Measurements from ENCODE around the gene KCNK5.

KCNK5 gene

DNA sequence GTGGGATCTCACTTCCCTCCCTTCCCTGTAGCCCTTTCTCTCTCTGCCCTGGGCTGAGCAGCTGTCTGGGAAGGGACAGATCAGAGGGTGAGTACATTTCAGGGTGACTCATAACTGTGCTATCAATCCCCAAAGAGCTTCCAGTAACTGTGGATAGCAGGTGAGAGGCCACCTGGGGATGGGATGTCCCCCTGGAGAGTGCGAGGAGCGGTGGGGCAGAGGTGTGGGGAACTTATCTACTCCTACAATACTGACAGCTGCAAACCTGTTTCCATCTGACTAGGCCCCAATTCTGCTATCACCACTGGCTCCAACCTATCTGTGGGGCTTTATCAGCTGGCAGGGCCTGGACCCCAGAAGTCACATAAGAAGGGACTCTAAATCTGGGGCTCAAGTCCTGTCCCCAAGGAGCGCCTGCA lies 32.6 kb downstream of the KCNK5 start:
- no peak for FAIRE-seq

DNA sequence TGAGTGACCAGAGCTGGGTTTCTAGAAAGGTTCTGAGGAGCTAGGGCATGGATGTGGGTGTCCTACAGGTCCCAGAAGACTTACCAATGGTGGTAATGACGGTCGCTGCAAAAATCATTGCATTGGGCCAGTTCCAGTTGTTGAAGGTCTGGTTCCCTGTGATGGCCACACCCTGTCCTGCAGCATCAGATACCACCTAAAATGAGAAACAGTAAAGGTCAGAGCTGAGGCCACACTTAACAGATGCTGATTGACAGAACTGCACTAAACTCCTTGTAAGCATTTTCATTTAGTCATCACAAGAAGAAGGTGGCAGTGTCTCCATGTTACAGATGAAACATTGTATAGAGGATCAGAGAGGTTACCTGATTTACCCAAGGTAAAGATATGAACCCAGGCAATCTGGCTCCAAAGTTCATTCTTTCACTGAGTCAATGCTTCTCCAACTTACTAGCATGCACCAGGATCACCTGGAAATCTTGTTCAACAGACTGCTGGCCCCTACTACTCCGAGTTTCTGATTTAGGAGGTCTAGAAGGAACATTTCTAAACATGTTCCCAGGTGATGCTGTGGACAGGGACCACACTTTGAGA lies 33.4 kb downstream of the KCNK5 start:
- FAIRE-seq = no peak

DNA sequence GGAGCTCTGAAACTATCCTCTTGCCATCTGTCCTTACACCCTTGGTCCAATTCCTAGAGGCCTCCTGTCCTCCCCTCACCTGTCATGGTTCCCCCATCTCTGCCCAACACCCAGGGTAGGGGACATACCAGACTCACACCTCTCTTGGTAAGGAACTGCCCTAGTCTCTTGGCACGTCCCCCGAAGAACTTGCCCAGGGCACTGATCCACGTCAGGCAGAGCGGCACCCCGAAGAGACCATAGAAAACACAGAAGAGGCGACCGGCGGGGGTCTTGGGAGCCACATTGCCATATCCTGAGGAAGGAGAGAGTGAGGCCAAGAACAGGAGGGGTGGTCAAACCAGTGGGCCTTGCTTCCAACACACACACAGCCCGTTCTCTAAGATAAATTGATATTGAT lies 34.8 kb downstream of the KCNK5 start:
- no peak for FAIRE-seq

DNA sequence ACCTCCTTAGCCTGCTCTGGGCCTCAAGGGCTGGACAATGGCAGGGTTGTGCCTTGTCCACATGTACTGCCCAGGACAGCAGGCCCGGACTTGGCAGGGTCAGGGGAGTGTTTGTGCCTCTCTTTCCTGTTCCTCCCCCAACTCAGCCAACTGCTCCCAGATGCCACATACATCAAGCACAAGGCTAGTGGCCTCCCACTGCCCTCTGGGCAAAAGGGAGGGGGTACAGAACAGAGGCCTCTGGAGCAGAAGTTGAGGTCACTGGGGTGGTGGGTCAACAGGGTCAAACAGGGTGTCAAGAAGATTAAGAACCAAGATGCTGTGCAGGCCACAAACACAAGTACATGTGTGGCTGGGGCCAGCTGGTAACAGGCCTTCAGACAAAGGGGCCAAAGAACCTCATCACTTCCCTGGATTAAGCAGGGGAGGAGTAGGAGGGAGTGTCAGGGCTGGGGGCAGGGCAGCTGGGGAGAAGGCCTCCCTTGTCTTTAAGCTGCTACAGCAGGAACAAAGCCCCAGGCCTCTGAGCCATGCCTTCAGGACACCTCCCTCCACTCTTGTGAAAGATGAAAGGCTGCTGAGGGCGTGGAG lies 36.0 kb downstream of the KCNK5 start:
- FAIRE-seq = no peak

DNA sequence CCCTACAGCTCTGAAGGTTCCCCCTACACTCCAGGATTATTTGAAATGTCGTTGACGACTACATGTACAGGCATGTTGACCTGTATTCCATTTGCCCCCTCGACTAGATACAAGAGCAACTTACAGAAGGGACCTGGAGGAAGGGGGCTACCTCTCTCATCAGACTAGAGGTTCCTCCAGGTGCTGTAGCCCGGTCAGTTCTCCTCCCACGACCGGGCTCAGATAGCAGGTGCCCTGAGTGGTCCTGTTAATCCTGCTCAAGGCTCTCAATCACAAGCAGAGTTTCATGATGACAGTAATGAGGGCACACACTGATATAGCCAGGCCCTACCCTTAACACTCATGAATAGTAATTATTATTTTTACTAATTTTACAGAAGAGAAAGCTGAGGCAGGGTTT lies 36.5 kb downstream of the KCNK5 start:
- no peak for FAIRE-seq

DNA sequence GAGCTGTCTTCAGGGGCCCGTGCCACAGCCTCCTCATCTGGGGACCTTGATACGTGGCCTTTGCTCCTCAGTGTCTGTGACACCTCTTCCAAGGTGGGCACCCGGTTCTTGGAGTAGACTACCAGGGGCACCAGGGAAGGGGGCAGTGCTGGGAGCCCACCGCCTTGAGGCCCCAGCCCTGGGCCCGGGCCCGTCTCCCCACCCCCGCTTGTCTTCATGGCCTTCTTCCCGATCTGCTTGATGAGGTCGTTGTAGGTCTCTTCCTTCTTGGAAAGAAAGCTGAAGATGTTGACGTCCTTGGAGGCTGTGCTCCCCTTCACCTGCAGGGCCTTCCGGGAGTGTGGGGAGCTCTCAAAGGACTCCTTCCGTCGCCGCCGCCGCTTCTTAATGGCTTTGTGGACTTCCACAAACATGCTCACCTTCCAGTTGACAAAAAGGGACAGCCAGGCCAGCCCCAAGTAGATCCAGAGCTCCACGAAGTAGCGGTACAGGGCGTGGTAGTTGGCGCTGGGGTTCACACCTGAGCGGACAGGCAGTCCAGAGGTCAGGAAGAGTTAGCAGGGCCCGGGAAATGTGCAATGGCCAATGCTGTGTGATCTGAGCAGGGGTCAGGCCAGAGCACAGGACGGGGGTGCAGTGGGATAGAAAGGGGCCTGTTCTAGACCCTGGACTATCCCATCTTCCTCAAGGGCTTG lies 37.9 kb downstream of the KCNK5 start:
- no peak for FAIRE-seq

DNA sequence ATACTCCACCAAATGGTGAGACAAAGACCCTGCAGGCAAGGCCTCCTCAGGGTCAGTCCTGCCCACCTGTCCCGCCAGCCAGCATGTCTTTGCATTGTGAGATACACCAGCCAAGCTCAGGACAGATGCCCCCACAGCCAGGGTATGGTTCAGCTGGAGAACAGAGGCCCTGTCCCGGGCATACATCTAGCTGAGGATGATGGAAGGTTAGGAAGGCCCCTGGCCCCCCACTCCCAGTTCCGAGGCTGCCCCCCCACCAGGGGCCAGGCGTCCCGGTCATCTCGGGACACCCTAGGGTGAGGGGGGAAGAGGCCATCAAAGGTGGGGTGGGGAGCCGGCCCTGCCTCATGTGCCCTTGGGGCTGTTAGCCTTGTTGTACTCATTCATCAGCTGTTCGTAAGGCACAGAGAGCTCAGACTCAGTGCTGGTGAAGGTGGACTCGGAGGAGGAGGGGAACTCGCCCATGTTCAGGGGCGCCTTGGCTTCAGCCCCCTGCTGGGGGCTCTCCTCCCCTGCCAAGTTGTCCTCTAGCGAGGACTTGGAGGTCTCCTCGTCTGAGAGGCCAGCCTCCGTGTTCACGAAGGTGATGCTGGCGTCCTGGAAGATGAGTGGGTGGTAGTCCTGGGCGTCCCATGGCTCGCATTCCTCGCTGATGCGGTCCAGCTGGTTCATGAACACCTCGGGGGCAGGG lies 38.6 kb downstream of the KCNK5 start:
- no peak for FAIRE-seq

DNA sequence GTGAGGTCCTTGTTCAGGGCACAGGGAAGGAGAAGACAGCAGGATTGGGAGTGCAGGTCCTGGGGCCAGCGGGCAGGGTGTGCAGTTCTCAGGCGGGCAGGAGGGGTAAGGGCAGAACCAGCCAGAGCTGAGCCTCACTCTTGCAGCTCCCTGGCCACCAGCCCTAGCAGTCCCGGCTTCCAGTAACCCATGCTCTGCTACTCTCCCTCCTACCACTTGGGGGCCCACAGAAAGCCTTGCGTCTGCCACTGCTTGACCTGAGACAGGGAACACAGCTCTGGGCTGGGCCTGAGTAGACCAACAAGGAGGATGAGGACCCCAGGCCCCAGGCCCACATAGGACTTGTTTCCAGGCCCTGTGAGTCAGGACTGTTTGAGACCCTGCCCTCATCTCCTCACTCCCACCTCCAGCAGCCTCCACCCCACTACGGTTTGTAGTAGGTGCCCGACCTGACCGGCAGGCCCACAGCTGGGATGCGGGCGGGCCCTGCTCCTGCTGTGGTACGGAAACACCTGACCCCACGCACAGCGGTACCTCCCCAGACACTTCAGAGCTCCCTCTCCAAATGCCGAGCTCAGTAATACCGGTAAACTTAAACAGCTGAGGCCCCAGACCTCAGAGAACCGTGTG lies 39.2 kb downstream of the KCNK5 start:
- no peak for FAIRE-seq

DNA sequence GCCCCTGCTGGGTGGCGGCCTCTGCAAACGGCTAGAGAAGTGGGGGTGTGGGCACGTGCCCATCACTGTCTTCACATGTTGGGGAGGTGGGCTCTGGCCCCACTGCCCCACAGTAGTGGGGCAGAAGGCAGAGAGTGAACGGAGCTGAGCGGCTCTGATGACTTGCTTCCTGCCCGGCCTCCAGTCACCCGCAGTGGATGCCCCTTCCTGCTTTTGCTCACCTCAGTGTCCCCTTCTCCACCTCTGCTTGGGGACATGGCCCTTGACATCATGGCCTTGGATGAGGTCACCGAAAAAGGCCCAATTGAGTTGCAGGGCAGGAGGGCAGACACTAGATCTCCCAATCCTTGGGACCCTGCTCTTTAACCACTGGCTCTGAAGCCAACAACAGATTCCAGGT lies 40.1 kb downstream of the KCNK5 start:
- FAIRE-seq = no peak

DNA sequence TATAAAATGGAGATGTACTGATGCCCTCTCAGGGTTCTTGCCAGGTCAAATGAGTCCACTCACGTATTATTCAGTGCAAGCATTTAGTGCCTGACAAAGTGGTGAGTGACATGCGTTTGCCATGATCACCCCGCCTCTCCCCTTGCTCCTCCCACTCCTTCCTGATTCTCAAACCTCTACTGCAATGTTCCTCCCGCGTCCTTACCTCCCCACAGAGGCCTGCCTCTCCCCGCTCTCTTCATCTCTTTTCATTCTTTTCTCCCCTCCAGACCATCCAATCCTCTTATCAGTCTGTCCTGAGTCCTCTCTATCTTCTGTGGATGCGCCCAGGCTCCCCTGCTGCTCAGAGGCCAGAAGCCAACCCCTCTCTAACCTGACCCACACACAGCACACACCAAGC lies 40.7 kb downstream of the KCNK5 start:
- no peak for FAIRE-seq

DNA sequence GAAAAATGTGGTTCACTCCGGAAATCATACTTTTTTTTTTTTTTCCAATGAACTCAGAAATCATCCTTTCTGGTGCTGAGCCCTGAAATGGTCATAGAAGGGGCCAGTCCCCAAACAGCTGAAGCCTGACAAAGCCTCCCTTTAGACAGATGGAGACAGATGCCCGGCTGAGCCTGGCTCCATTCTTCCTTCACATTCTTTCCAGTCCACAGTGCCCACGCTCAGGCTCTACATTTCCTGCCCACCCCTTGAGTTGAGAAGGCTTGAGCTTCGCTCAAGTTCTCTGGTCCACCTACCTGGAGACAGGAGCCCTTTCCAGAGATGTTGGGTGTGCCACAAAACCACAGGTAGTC lies 41.2 kb downstream of the KCNK5 start:
- FAIRE-seq = no peak

DNA sequence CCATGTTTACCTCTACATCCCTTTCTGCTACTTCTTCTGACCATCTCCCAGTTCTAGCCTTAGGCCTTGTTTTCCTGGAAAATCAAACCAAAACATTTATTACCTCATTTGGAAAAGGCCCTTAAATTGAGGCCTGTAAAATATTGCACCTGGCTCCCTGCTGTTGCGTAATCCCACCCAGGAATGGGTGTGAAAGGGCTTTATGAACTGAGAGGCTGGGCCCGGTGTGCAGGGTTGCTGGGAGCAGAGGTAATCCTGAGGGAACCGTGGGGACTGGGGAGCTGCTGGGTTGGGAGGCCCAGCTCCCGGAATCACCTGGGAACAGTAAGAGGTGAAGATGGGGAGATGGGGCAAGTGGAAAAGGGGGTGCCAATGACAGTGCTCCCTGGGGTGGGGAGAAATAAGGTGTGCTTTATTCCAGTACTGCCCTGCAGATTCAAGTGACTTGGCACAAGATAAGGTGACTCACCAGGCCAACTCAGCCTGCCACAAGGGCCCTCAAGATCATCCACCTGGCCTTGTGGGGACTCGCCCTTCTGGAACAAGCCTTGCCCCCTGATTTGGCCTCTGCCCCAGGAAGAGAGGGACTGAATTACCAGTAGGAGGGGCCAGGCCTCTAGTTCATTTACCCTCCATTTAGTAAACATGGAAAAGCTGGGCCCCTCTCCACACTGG lies 44.2 kb downstream of the KCNK5 start:
- FAIRE-seq = no peak

DNA sequence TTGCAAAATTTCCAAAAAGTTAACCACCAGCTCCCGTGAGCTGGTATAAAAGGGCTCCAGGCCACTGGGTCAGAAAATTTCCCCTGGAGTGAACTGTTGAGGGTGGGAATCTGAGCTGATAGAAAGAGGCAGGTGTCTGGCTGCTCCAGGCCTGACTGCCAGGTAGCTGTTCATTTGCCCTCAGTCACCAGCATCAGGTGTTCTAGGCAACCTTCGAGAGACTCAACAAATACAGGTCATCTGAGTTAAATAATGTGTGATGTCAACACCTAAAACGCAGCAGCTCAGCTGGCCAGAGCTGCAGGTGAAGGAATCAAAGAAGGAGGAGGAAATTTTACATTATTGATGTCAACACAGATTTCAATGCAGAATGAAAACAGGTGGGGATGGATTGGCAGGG lies 46.7 kb downstream of the KCNK5 start:
- no peak for FAIRE-seq

DNA sequence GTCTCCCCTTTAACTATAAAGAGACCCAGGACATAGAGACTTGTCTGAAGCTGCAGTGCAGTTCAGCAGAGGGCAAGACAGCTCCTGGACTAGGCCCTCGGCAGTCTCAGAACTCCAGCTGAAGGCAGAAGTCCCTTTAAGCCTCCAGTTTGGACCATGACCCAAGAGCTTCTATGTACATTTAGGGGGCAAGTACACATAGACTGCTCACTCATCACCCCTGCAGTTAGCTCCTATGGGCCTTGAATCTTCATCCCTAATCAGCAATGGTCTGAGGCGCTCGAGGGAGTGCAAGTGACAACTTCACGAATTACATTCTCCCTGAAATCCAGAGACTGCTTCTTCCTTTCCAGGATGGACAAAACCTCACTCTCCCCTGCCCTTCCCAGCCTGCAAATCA lies 47.4 kb downstream of the KCNK5 start:
- FAIRE-seq = no peak

DNA sequence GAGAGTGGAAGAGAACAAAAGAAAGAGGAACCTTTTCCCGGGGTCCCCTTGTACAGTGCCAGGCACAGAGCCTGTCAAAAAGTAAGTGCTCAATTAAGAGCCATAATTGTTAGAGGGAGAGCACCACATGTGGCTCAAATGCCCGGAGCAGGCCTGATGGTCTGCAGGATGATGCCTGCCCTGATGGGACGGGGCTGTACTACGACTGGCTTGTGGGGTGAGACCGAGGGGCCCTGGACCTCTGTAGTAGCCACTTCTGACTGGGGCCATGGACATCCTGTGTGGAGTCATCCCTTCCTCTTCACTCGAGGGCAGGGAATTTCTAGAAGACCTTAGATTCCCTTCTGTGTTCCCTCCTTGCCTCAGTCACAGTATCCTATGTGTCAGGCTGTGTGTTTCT lies 47.9 kb downstream of the KCNK5 start:
- FAIRE-seq = no peak

DNA sequence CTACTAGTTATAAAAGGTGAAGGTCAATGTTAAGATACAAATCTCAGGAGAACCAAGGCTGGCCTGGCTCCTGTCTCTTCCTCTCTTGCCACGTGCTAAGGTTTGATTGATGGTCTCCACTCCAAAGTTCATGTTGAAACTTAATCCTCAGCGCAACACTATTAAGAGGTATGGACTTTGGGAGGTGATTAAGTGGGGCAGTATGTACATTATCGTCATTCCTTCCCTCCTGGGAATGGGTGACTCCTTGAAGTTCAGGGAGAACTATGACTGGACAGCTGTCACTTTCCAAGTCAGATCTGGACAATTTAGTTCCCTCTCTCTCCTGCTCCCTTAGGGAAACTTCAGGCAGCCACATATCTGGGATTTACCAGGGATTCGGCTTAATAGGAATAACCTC lies 50.5 kb downstream of the KCNK5 start:
- FAIRE-seq = no peak

DNA sequence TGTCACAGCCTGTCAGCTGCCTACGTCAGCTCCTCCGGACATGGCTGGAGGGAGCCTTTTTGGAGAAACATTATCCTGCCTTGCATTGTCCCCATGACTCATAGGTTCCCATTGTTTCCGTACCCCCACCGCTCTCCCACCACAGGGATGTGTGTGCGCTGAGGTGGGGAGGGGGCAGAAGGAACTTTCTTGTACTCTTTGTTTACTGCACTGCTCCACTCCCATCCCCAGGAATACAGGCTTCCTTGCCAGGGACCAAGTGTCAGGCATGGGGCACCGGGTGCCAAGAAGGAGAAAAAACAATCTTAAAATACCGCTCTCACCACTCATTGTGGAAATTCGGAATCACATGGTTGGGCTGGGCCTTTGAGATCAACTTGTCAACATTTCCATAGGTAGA lies 51.0 kb downstream of the KCNK5 start:
- no peak for FAIRE-seq

DNA sequence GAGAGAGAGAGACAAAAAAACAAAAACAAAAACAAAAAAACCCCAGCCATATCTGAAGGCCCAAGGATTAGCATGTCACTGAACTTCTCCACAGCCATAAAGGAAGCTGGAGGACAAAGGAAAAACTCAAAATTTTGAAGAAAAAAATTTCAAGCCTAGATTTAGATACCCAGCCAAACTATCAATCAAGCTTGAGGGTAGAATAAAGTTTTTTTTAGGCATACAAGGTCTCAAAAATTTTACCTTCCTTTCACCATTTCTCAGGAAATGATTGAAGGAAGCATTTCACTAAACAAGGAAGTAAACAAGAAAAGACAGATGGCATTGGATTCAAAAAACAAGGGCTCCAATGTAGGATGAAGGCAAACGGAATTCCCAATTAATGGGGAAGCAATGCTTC lies 52.1 kb downstream of the KCNK5 start:
- FAIRE-seq = no peak

DNA sequence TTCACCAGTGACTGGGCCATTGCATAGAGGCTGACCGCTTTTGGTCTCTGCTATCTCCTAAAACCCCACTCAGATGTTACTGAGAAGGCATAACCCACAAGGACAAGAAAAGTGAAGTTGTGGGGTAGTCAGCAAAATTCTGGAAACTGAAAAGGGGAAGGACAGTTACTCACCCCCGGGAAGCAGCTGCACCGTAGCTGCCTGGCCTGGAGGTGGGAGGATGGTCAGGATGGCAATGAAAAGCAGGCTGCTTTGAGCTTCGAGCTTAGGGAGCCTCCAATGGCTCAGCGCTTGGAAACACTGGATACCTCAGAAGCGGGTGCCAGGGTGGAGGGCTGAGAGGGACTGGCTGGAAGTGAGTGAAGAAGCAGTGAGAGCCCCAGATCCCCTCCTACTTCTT lies 56.0 kb downstream of the KCNK5 start:
- FAIRE-seq = no peak

DNA sequence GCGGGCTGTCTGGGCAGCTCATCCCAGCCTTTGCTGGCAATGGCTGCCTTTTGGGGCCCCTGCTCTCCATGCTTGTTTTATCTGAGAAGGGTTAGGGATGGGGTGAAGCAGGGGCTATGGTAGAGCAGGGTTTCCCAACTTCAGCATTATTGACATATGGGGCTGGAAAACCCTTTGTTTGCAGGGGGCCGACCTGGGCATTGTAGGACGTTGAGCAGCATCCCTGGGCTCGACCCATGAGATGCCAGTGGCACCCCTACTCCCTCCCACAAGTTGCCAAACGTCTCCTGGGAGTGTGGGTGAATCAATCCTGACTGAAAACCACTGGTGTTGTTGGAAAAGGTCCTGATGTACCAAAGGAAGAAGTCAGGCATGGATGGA lies 56.9 kb downstream of the KCNK5 start:
- FAIRE-seq = no peak

DNA sequence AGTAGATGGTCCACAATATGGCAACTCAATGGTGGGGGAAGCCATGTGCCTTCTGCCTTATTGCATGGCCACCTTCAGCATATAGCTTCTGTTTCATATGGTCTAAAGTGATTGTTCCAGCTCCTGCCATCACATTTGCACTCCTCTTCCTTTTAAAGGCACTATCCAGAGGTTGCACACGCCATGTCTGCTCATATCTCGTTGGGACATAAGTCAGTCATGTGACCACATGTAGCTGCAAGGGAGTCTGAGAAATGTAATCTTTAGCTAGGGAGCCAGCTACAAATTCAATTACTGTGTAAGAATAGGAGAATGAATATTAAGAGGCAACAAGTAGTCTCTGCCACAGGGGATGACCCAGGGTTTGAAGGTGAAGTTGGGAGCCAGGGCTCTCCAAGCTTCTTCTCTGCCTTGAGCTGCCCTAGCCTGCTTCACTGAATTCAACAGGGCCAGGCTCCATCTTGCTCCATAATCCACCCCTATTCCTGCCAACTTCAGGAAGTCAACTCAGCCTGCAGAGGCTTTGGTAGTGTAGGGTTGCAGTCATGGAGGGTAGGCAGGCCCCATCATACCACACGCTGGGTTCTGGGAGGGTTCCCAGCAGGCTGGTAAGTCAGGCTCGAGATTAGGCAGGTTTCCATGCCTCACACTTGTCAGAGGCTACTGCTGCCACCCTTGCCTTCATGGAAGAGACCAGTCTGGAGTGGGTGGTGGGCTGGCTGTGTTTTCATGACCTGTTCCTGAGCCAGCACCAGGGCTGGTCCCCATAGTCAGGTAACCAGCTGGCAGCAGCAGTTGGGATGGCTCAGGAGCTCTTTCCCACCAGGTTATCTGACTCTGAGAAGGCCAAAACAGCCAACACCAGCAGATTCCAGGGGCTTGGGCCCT lies 57.5 kb downstream of the KCNK5 start:
- no peak for FAIRE-seq

DNA sequence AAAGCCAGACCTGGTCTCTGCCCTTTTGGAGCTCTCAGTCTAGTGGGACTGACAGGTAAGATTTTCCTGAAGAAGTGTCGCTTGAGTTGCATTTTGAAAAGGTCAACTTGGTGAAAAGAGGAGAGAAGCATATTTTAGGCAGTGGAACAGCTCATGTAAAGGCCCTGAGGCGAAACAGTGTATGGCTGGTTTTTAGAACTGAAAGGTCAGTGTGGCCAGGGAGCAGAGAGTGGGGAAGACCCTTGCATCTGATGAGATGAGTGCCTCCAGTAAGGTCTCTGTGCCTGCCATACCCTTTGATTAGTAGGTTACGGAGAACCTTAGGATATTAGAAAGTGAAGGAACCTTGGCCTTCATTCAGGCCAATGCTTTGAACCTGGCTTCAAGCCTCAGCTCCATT lies 58.4 kb downstream of the KCNK5 start:
- no peak for FAIRE-seq

Data from colon (tissue), 2 donors.